ENCODE data around the gene POLR3A.

The POLR3A gene

DNA sequence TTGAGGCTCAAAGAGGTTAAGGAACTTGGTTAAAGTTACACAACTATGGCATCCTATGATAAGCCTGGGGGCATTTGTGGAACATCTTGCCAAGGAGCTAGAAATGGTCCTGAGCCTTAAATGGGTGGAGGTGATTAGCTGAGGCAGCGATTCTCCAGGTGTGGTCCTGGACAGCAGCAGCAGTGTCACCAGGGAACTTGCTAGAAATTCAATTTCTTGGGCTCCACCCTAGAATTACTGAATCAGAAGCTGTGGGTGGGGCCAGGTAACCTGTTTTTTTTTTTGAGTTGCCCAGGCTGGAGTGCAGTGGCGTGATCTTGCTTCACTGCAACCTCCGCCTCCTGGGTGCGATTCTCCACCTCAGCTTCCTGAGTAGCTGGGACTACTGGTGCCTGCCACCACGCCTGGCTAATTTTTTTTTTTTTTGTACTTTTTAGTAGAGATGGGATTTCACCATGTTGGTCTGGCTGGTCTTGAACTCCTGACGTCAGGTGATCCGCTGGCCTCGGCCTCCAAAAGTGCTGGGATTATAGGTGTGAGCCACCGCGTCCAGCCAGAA is 17.5 kb upstream of the POLR3A start:
- no peak for DNase-seq (ENCODE audit: low read depth, low spot score)

DNA sequence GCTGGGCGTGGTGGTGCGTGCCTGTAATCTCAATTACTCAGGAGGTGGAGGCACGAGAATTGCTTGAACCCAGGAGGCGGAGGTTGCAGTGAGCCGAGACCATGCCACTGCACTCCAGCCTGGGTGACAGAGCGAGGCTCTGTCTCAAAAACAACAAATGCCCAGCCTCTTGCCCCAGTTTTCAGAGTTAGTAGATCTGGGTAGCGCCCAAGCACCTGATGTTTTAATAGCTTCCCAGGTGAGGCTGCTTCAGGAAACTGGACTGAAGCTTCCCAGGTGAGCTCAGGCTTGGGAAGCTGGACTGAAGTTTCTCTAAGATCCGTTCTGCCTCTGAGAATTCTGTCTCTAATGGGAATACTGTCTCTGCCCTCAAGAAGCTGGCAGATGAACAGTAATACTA is 16.5 kb upstream of the POLR3A start:
- no peak for DNase-seq (ENCODE audit: low read depth, low spot score)

DNA sequence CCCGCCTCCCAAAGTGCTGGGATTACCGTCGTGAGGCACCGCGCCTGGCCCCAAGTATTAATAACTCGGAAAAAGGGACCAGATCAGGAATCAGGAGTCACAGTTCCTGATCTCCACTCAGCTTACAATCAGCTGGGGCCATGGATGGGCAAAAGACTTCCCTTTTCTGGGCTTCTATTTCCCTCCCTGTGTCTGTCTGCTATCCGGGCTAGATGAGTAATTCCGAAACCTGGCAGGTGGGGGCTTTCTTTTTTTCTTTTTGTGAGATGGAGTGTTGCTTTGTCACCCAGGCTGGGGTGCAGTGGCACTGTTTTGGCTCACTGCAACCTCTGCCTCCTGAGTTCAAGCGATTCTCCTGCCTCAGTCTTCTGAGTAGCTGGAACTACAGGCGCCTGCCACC is 15.9 kb upstream of the POLR3A start:
- no peak for DNase-seq (ENCODE audit: low read depth, low spot score)

DNA sequence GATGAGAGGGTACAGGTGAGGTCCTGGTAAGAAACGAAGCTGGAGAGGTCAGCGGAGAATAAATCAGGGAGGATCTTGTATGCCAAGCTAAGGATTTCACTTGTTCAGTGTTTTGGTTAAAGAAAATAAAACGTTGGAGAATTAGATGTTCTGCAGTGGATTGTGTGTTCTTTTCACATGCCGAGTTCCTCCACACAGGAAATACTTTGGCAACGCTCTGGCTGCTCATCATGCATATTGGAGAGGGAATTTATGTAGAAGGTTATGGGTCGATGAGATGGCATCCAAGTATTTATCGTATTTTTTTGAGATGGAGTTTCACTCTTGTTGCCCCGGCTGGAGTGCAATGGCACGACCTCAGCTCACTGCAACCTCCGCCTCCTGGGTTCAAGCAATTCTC is 15.4 kb upstream of the POLR3A start:
- no peak for DNase-seq (ENCODE audit: low read depth, low spot score)

DNA sequence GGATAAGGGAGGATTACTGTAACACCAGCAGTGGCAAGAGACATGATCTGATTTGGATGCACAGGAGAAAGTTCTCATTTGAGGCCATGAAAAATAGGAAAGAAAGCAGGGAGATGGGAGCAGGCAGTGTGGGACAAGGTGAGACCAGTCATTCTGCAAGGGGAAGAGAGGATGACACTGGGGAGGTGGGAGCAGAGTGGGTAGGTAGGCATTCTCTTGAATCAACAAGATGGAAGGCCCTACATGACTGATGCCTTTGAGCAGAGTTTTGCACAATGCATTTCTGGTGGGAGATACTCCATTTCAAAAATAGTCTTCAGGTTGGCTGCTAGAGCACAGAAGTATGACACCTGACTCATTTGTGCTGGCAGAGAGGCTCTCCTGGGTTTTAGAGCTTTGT is 14.9 kb upstream of the POLR3A start:
- no peak for DNase-seq (ENCODE audit: low read depth, low spot score)

DNA sequence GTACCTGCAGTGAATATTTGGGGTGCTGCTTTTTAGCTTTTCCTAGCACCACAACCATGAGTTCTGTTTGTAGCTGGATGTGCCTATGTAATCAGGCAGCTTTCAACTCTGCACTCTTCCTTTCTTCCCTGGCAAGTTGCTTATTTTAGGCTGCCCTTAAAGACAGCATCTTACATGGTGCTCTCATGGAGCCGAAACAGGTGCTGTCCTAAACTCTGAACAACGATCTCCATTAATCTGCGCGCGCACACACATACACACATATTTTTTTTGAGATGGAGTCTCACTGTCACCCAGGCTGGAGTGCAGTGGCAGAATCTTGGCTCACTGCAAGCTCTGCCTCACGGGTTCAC is 13.4 kb upstream of the POLR3A start:
- no peak for DNase-seq (ENCODE audit: low read depth, low spot score)

DNA sequence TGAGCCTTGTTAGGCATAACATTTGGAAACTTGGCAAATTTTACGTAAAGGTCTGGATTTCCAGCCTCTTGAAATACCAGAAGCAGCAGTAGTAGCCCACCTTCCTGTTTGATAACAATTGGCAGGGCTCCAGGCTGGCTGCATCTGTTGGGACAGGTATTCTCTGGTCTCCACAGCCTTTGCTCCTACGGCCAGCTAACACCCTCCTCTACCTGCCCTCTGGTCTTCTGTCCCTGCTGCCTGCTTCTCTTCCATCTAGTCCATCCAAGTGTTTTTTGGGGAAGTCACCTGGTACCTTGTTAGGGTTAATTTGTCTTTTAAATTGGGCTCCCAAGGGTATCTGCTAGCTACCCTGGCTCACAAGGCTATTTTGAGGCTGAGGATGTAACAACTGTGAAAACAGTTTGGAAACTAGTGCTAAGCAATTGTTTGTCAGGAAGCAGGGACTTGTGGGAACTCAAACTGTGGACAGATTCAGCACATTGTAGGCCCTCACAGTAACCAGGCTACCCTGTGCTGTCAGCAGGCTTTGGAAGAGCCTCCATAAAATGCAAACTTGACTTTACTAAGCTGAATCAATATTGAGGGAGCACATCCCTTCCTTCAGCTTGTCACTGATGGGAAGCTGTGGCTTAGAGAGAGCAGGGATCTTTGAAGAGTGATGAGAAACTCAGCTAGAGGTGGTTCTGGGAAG is 12.9 kb upstream of the POLR3A start:
- no peak for DNase-seq (ENCODE audit: low read depth, low spot score)

DNA sequence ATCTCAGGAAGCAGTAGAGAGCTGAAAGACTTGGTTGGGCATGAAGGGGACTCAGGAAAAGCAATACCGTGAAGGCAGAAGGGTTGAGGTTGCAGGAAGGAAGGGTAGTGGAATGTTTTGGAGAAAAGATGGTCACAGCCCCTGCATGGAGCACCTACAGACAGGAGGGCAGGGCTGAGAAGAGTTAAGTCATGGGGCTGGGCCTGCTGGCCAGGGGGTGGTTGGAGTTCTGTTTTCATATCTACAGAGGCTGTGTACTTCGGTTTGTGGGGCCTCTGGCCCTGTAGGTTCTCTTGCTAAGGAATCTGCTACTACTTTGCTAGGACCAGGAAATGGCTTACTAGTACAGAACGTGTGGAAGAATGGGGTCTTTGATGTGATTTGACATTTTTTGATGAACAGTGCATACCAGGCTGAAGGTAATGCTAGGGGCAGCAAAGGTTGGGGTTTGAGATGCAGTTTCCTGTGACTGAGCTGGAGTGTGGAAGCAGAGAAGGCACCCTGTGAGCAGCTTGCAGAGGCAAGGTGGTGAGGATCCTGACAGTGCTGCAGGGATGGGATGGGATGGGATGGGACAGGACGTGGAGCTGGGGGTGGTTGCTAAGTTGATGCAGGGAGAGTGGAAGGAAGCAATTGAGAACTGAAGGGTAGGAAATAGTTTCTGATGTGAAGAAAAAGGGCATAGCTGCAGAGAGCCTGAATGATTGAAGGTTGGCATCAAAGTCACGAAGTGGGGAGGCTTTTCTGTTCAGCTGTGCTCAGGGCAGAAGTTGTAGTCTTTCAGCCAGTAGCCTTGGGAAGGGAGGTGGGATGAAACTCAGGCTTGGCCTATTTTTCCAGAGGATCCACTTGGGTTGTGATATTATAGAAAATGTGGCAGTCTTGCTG is 12.1 kb upstream of the POLR3A start:
- no peak for DNase-seq (ENCODE audit: low read depth, low spot score)

DNA sequence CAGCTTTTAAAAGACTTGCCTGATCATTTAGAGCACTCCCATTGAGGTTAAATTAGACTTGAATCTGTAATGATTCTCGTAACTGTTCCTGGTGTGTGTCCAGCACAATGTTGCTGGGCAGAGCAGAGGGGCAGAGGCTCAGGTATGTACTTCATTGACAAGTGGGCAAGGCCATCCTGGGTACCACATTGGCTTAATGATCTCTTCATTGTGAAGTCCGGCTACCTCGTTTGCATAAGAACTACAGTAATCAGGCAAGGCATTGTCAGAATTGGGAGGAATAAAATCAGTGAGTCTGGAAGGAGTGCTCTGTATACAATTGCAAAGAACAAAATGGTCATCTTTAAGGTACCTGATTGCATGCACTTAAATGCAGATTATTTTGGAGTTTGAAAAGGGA is 10.4 kb upstream of the POLR3A start:
- no peak for DNase-seq (ENCODE audit: low read depth, low spot score)

DNA sequence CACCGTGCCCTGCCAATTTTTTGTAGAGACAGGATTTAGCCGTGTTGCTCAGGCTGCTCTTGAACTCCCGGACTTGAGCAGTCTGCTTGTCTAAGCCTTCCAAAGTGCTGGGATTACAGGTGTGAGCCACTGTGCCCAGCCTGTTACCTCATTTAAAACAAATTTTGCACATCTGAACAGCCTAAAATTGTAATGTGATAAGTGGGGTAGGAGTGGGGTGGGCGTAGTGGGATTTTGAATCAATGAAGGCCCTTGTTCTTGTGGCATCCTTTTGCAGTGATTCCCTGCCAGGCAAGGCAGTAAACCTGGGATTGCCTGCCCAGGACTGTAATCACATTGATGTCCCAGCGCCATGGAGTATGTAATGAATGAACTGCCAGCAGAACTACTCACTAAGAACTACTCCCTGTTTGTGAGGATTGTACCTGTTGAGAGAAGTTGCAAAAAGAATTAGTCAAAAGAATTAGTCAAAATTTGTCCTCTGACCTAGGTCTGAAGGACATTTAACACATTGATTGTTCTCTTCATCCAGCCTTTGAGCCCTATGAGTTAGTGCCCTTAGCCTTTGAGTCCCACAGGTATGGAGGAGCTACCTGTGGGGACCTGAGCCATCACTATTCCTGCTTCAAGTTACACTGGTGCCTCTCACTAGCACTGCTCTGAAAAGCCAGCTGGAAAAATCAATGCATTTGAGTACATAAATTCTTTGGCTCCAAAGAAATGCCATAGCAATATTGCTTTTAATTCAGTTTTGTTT is 9.7 kb upstream of the POLR3A start:
- DNase-seq (ENCODE audit: low read depth, low spot score), result no peak

DNA sequence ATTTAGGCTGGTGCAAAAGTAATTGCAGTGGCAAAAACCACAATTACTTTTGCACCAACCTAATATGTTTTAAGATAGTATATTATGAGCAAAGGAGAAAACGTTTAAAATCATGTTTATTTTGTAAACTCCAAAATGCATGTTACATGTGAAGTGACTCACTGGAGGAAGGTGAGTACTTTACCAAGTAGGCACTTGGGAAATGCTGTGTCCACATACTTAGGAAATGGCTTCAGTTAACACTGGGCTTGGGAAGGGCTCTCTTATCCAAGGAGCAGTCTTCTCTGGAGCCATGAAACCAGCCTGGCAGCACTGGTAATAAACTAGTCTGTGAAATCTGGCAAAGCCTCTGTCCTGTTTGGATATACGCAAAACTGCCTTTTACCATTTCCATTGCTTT is 8.8 kb upstream of the POLR3A start:
- DNase-seq (ENCODE audit: low read depth, low spot score), result no peak

DNA sequence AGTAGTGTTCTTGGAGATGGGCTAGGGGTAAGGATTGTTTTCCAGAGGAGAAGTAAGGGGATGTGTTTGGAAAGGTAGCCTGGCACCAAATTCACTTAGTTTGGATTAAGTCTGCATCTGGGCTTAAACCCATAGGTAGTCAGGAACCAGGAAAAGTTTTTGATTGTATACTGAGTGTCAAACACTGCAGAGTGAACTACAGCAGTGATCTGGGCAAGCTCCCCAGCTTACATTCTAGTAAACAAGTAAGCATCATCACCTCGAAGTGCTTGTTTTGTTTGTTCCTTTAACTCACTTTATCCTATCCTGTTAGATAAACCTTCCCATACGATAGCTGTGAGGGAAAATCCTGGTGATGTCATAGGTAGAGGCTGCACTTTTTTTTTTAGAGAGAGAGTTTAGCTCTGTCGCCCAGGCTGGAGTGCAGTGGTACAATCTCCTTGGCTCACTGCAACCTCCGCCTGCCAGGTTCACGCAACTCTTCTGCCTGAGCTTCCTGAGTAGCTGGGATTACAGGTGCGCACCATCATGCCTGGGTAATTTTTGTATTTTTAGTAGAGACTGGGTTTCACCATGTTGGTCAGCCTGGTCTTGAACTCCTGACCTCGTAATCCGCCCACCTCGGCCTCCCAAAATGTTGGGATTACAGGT is 6.7 kb upstream of the POLR3A start:
- DNase-seq (ENCODE audit: low read depth, low spot score), result no peak

DNA sequence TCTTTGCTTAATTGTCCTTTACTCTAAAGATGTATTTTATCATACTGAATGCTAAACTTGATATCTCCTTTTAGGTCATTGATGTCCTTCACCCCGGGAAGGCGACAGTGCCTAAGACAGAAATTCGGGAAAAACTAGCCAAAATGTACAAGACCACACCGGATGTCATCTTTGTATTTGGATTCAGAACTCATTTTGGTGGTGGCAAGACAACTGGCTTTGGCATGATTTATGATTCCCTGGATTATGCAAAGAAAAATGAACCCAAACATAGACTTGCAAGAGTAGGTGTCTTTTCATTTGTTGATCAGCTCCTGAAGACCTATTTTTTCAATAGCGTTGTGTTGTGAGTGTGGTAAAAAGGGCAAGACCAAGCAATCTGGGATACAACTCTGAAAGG is 6.1 kb upstream of the POLR3A start:
- DNase-seq (ENCODE audit: low read depth, low spot score), result no peak

DNA sequence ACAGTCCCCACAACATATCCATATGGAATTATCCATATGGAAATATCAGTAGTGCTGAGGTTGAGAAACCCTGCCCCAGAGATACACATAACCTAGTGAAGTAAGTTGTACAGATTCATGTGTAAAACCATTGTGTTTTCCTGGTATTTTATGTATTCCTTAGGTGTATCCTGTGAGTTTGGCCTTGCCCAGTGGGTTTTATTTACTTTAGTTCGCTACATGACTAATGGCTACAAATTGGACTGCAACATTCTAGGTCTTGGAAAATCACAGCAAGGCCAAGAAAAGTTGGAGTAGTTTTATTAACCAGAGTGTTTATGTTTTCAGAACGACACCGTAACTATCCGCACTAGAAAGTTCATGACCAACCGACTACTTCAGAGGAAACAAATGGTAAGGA is 5.7 kb upstream of the POLR3A start:
- no peak for DNase-seq (ENCODE audit: low read depth, low spot score)

DNA sequence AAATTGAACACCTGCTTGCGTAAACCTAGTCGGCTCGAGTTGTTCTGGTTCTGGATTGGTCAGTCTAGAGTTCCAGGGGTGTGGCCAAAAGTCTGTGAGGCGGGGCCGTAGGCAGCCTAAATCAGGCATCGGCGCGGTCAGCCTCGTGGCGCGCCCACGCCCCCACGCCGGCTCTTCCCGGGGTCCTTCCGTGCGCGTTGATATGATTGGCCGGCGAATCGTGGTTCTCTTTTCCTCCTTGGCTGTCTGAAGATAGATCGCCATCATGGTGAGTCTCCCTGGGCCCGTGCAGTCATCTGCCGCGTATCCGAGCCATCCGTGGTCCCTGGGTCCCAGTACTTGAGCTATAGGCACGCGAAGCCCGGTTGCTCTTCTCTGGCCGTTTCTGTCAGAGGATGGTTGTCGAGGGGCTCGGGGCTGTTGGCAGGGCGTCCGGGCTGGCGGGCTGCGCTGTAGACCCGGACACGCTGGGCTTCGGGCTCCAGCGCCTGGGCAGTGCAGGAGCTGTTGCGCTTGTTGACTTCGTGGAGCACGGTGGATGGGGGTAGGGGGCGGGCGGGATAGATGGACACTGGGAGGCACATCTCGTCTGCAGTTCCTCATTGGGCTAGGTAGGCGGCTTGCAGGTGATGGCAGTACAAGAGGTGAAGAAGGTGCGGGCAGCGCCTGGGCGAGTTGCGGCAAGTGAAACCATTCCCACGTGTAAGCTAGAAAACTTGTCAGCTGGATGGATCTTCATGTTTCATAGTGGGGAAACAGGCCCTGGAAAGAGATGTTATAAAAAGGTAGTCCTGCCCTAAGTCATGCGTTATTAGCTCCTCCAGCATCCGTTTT is 4.5 kb upstream of the POLR3A start, which contains the start of gene RPS24:
Gene RPS24 (plus strand): TSS at position 227 of the 834 bp plus-strand sequence. CDS start 39 bp downstream, at position 266.
- peak; percentile 92 for DNase-seq (ENCODE audit: low read depth, low spot score)

DNA sequence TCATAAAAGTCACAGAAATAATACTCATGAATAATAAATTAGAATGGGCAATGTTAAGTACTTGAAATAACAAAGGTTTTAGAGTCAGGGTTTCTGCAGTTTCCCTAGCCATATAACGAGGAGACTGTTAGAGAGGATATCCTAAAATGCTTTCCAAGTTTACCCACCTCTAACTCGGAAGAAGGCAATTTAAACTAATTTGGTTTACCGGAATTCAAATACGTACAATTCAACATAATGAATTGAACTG is 4.0 kb upstream of the POLR3A start:
- DNase-seq (ENCODE audit: low read depth, low spot score), result no peak

DNA sequence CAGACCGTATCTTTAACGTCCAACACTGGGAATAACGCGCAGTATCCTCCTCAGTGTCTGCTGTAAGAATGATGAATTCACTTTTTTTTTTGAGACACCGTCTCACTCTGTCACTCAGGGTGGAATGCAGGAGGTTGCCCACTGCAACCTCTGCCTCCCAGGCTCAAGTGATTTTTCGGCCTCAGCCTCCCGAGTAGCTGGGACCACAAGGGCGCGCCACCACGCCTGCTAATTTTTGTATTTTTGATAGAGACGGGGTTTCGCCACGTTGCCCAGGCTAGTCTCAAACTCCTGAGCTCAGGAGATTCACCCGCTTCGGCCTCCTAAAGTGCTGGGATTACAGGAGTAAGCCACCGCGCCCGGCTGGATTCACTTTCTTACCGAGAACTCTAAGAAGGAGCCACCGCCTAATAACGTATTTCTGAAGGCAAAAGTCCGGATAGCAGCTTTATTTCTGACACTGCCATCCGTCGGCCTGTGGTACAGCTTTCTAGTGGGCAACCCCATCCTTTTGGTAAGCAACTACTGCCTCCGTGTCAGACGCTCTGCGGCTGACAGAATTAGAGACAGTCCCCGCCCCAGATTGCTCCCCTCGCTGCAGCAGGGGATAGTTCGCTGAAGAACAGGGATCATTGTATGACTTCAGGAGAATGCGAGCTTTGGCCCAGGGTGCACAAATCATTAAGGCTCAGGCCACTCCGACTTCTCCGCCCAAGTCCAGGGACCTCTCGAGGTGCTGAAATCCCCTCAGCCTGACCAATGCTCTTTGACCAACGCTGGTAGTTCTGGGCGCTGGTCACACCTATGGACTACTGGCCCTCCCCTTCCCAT is 662 bp downstream of the POLR3A start:
- DNase-seq (ENCODE audit: low read depth, low spot score), result no peak

DNA sequence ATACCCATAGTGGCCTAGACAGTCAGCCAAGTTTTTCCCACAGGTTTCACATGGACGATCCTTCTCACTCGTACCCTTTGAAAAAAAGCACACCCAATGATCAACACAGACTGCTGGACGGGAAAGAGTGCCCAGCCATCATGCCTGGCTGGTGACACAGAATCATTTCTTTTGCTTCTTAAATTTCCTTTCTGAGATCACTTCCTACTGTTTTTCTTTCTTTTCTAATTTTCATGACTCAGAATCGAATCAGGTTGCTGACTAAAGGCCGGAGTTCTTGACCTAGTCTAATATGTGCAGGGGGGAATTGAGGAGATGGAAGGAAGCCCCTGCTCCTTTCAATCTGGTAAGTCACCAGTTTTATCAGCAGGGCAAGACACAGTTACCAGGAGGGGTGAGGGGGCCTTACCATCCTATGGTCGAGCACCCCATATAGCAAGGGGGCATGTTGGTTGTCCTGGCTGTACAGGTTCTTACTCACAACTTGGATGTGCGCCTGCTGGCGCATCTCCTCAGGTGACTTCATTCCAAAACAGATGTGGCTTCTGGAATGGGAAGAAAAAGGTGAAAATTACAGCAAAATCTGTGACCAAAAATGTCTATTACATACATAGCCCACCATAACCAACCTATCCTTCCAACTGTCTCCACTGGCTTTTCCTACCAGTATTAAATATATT is 3.5 kb downstream of the POLR3A start:
- DNase-seq (ENCODE audit: low read depth, low spot score), result no peak

DNA sequence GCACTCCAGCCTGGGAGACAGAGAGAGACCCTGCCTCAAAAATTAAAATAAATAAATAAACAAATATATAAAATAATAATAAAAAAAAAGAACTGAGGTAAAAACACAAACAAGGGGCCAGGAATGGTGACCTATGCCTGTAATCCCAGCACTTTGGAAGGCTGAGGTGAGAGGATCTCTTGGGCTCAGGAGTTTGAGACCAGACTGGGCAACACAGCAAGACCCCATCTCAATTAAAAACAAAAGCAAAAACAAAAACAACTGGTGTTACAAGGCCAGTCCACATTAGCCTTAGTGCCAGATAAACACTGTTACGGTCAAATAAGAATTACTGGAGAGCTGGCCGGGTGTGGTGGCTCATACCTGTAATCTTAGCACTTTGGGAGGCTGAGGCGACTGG is 5.6 kb downstream of the POLR3A start:
- no peak for DNase-seq (ENCODE audit: low read depth, low spot score)

DNA sequence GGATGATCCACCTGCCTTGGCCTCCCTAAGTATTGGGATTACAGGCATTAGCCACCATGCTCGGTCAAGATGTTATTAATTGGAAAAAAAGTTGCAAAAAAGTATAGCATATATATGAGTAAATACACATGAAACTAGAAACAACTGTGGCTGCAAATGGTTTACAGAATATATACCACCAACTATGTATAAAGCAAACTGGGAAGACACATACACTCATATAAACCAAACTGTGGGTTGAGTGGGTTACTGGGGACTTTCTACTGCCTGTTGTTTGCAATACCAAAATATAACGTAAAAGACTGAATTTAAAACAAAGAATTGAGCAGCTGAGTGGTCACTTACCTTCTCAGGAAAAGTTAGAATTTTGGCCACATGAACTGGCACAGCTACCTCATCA is 8.1 kb downstream of the POLR3A start:
- no peak for DNase-seq (ENCODE audit: low read depth, low spot score)

Data from smooth muscle cell of the brain vasculature (primary cell).